Measurements from ENCODE around the gene ZBTB42. TPM values are rescaled to one million over a fixed set of nuclear protein-coding genes. Genes with fewer than 3 reads are reported as not detected.
A peak's percentile ranks its signal among the peaks of the same experiment; 100 is the strongest.

Gene ZBTB42
- total RNA-seq, 1 donor from 2014 or later, result 6.0 TPM

DNA sequence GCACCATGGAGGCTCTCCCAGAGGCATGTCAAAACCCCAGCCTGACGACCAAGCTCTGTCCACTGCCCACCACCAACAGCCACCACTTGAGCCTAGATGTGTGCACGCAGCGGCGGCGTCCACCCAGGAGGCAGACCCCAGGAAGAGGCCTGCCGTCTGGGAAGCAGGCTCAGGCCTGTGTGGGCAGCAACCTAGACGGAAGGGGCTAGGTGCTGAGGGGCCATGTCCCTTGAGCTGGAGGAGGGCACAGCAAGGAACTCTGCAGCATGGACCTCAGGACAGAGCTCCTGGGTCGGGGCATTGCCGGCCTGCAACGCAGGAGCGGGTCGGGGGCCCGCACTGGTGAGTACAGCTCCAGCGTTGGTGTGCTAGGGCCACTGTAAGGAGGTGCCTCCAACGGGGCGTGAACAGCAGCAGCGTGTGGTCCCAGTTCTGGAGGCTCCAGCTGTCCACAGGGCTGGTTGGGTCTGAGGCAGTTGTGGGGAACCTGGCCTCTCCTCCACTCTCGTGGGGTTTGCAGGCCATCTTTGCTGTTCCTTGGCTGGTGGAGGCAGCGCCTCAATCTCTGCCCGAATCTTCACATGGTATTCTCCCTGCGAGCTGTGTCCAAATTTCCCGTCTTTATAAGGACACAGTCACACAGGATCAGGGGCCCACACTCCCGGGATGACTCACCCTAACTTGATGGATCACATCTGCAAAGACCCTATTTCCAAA lies 20.5 kb downstream of the ZBTB42 start:
- H3K9me3 Mint-ChIP-seq (ENCODE audit: unreplicated experiment), result peaks cover 22% of the 10 kb centered on the region
- no peak overlapping the region for H3K4me3 Mint-ChIP-seq (ENCODE audit: unreplicated experiment)
- TF ChIP-seq CTCF (IDR thresholded peaks at IDR 0.05; ENCODE audit: partially characterized antibody, unreplicated experiment), result no peak
- no peak overlapping the region for H3K27ac Mint-ChIP-seq (ENCODE audit: unreplicated experiment)
- H3K27me3 Mint-ChIP-seq (ENCODE audit: unreplicated experiment), result peaks cover 20% of the 10 kb centered on the region
- peaks cover 8% of the 10 kb centered on the region for H3K4me1 Mint-ChIP-seq (ENCODE audit: low read depth, unreplicated experiment)
- peaks cover 10% of the 10 kb centered on the region for H3K36me3 Mint-ChIP-seq (ENCODE audit: unreplicated experiment)
- no peak for DNase-seq

DNA sequence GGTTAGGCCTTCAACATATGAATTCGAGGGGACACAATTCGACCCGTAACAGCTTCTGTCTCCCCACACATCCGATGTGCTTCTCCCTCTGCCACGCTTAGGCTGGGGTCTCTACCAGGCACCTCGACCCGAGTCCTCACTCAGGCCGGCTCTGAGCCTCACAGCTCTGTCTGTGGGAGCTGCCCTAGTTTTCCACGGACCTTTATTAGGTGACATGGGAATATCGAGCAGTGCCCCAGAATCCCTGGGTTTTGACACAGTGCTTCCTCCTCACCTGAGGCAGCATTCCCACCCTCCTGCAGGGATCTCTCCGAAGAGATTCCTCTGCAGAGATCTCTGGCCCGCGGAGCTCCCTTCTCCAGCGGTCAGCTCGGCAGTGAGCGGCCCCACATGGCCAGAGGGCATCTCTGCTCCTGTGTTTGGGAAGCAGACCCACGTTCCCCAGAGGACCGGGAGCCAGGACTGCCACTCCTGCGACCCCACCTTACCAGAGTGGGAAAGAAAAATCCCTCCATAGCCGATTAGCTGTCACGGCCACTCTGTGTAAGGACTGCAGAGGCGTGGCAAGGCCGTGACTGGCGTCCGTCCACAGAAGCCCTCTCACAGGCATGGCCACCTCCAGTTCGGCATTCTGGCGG lies 21.2 kb downstream of the ZBTB42 start:
- Mint-ChIP-seq H3K36me3 (ENCODE audit: unreplicated experiment) (peaks cover 10% of the 10 kb centered on the region), H3K27me3 (ENCODE audit: unreplicated experiment) (peaks cover 19% of the 10 kb centered on the region), H3K4me3 (ENCODE audit: unreplicated experiment) (no peak overlapping the region), H3K27ac (ENCODE audit: unreplicated experiment) (no peak overlapping the region), H3K9me3 (ENCODE audit: unreplicated experiment) (peaks cover 17% of the 10 kb centered on the region), H3K4me1 (ENCODE audit: low read depth, unreplicated experiment) (peaks cover 8% of the 10 kb centered on the region)
- TF ChIP-seq CTCF (IDR thresholded peaks at IDR 0.05; ENCODE audit: partially characterized antibody, unreplicated experiment), result no peak
- DNase-seq, result no peak

- Mint-ChIP-seq H3K9me3 (ENCODE audit: unreplicated experiment) (peaks cover 22% of the 10 kb centered on the region), H3K4me3 (ENCODE audit: unreplicated experiment) (no peak overlapping the region), H3K27me3 (ENCODE audit: unreplicated experiment) (peaks cover 20% of the 10 kb centered on the region), H3K4me1 (ENCODE audit: low read depth, unreplicated experiment) (peaks cover 8% of the 10 kb centered on the region), H3K27ac (ENCODE audit: unreplicated experiment) (no peak overlapping the region), H3K36me3 (ENCODE audit: unreplicated experiment) (peaks cover 10% of the 10 kb centered on the region)
- no peak for DNase-seq
- no peak for TF ChIP-seq CTCF (IDR thresholded peaks at IDR 0.05; ENCODE audit: partially characterized antibody, unreplicated experiment)
Measured at GRCh38 chr14:104822821-104823615, 22.1 kb downstream of the ZBTB42 start.

GRCh38 chr14:104824353-104824997 lies 23.6 kb downstream of the ZBTB42 start:
- Mint-ChIP-seq H3K4me1 (ENCODE audit: low read depth, unreplicated experiment) (peaks cover 8% of the 10 kb centered on the region), H3K9me3 (ENCODE audit: unreplicated experiment) (peaks cover 22% of the 10 kb centered on the region), H3K27me3 (ENCODE audit: unreplicated experiment) (peaks cover 20% of the 10 kb centered on the region), H3K27ac (ENCODE audit: unreplicated experiment) (peak overlapping the region; percentile 85), H3K4me3 (ENCODE audit: unreplicated experiment) (peak overlapping the region; percentile 80), H3K36me3 (ENCODE audit: unreplicated experiment) (peaks cover 10% of the 10 kb centered on the region)
- DNase-seq, result no peak
- TF ChIP-seq CTCF (IDR thresholded peaks at IDR 0.05; ENCODE audit: partially characterized antibody, unreplicated experiment), result no peak

Measured in glutamatergic neuron (in vitro differentiated cells).